Panc1 (cell line): ENCODE data around the gene GRID1. TPM values are rescaled to one million over a fixed set of nuclear protein-coding genes. Genes with fewer than 3 reads are reported as not detected.

Source experiments
- ATAC-seq: fragments of 200-7000 bp; cut with Tn5 transposase; 2 replicates; pipeline ENCODE4 v1.9.1; 2020; ENCODE audit warnings: mild to moderate bottlenecking, moderate library complexity
- BruUV-seq: library from RNA; stranded (reverse); fragments of 400-500 nt; replicated peaks from 2 replicates; lab custom pipeline; 2021; lab: Mats Ljungman, UMichigan
- CTCF ChIA-PET: fragments of 300-600 bp; sonication (Branson Sonifier 250); formaldehyde crosslinking; loops from one replicate; lab custom pipeline; 2022; ENCODE audit warnings: antibody characterized with exemption; lab: Charles Lee
- POLR2A ChIA-PET: fragments of 300-600 bp; sonication (Branson Sonifier 250); formaldehyde crosslinking; loops from one replicate; lab custom pipeline; 2022; ENCODE audit warnings: antibody characterized with exemption; lab: Charles Lee
- DNase-seq: peaks from one replicate; pipeline ENCODE4 v3.0.0-alpha.2; 2010; ENCODE audit warnings: low read depth, low spot score
- H3K27ac ChIP-seq: 2 replicates; pipeline ENCODE4 v1.5.1; 2011; ENCODE audit warnings: mild to moderate bottlenecking, low read length, inconsistent platforms
- H3K27me3 ChIP-seq: fragments of 200-500 bp; sonication (Bioruptor generic); 2 replicates; pipeline ENCODE4 v1.6.0; 2014; ENCODE audit warnings: low read length, inconsistent platforms; ENCODE audit not compliant: control insufficient read depth, insufficient read depth
- H3K36me3 ChIP-seq: fragments of 200-500 bp; sonication (Bioruptor generic); 2 replicates; pipeline ENCODE4 v1.5.1; 2014; ENCODE audit warnings: inconsistent platforms, mild to moderate bottlenecking, low read length, moderate library complexity; ENCODE audit not compliant: control insufficient read depth, insufficient read depth
- H3K4me1 ChIP-seq: 2 replicates; pipeline ENCODE4 v1.5.1; 2011; ENCODE audit warnings: inconsistent platforms, mild to moderate bottlenecking, low read length, moderate library complexity; ENCODE audit not compliant: control insufficient read depth, insufficient read depth
- H3K4me3 ChIP-seq, 2 experiments: 2 replicates each; pipeline ENCODE4 v1.5.1; 2011 to 2012; ENCODE audit warnings: low read depth in 2 of 2, low read length in 2 of 2, mild to moderate bottlenecking in 2 of 2, inconsistent platforms in 1 of 2, moderate library complexity in 1 of 2
- H3K9me3 ChIP-seq: fragments of 200-500 bp; sonication (Bioruptor generic); 2 replicates; pipeline ENCODE4 v1.5.1; 2014; ENCODE audit warnings: low read depth, mild to moderate bottlenecking, inconsistent platforms, low read length, moderate library complexity; ENCODE audit not compliant: control insufficient read depth, insufficient read depth
- POLR2AphosphoS5 ChIP-seq: IDR thresholded peaks from 2 replicates; pipeline ENCODE4 v1.6.1; 2012; ENCODE audit warnings: mild to moderate bottlenecking, low read depth, low read length, moderate library complexity
- REST ChIP-seq, 2 experiments: IDR thresholded peaks; 2 replicates each; pipeline ENCODE4 v1.6.1; 2011 to 2012; ENCODE audit warnings: low read depth in 2 of 2, control low read depth in 1 of 2, low read length in 1 of 2, mild to moderate bottlenecking in 1 of 2, moderate library complexity in 1 of 2; ENCODE audit not compliant: insufficient read depth in 1 of 2
- SIN3A ChIP-seq: IDR thresholded peaks from 2 replicates; pipeline ENCODE4 v1.6.1; 2012; ENCODE audit warnings: low read depth, mild to moderate bottlenecking, low read length, moderate library complexity, borderline replicate concordance; ENCODE audit not compliant: insufficient read depth
- TCF7L2 ChIP-seq: IDR thresholded peaks from 2 replicates; pipeline ENCODE4 v1.6.1; 2011; ENCODE audit warnings: mild to moderate bottlenecking, low read depth, low read length, inconsistent platforms
- in situ Hi-C: cut with HindIII; loops from 2 replicates; pipeline ENCODE4 v1.10.0; 2016; ENCODE audit warnings: low sequenced_read_pairs, low pct_unique_long_range_greater_than_20kb
- intact Hi-C: fragments of 100-400 bp; cut with micrococcal nuclease; formaldehyde crosslinking; loops from one replicate; pipeline ENCODE4 v1.10.0; 2022; ENCODE audit not compliant: unreplicated experiment
- total RNA-seq: library from RNA; stranded (reverse); gene quantifications from one replicate; pipeline ENCODE4 v1.2.1, GENCODE V29; 2021; ENCODE audit not compliant: unreplicated experiment
- TF ChIP-seq, protein P1 (sequence below): fragments of 450-650 bp; IDR thresholded peaks from 2 replicates; pipeline ENCODE4 v1.5.1; 2017; ENCODE audit warnings: mild to moderate bottlenecking

Gene GRID1
- total RNA-seq, 1 experiment from 2014 or later, result 2.3 TPM

DNA sequence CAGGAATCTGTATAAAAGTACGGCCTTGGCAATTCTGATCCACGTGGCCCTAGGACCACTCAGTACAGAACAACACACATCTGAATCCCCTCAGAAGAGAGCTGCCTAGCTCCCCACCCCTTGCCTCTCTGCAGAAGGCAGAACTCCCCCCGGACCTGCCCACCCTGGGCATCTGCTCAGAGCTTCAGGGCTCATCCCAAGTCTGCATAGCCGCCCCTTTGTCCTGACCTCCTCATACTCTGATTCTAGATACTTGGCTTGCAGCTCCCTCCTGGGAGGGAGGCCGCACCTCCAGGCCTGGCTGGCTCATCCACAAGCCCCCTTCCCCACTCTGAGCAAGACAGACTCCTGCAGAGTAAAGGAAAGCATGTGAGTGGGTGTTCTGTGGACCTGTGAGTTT lies 49.6 kb downstream of the GRID1 start:
- ATAC-seq (no peak), DNase-seq (no peak)
- Histone ChIP-seq H3K4me3 (no peak overlapping the region), H3K27ac (no peak overlapping the region), H3K36me3 (no peaks in the 10 kb centered on the region), H3K27me3 (0 out of 2 replicates have a peak, but pooled peaks cover 4% of the 10 kb centered on the region), H3K4me1 (no peaks in the 10 kb centered on the region), H3K9me3 (no peaks in the 10 kb centered on the region)
- no TSS peak for BruUV-seq
- CTCF ChIA-PET, result no interaction called here
- POLR2A ChIA-PET, result no interaction called here
- in situ Hi-C loops (no loop called here), intact Hi-C loops (no loop called here)
- TF ChIP-seq SIN3A (no peak), TCF7L2 (no peak), REST (IDR thresholded peaks at IDR 0.05; ENCODE audit: insufficient read depth in 1 of 2, low read depth in 2 of 2, low read length in 1 of 2) (no peak), POLR2AphosphoS5 (no peak)
- TF ChIP-seq, protein P1, sequence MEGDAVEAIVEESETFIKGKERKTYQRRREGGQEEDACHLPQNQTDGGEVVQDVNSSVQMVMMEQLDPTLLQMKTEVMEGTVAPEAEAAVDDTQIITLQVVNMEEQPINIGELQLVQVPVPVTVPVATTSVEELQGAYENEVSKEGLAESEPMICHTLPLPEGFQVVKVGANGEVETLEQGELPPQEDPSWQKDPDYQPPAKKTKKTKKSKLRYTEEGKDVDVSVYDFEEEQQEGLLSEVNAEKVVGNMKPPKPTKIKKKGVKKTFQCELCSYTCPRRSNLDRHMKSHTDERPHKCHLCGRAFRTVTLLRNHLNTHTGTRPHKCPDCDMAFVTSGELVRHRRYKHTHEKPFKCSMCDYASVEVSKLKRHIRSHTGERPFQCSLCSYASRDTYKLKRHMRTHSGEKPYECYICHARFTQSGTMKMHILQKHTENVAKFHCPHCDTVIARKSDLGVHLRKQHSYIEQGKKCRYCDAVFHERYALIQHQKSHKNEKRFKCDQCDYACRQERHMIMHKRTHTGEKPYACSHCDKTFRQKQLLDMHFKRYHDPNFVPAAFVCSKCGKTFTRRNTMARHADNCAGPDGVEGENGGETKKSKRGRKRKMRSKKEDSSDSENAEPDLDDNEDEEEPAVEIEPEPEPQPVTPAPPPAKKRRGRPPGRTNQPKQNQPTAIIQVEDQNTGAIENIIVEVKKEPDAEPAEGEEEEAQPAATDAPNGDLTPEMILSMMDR, result no peak

DNA sequence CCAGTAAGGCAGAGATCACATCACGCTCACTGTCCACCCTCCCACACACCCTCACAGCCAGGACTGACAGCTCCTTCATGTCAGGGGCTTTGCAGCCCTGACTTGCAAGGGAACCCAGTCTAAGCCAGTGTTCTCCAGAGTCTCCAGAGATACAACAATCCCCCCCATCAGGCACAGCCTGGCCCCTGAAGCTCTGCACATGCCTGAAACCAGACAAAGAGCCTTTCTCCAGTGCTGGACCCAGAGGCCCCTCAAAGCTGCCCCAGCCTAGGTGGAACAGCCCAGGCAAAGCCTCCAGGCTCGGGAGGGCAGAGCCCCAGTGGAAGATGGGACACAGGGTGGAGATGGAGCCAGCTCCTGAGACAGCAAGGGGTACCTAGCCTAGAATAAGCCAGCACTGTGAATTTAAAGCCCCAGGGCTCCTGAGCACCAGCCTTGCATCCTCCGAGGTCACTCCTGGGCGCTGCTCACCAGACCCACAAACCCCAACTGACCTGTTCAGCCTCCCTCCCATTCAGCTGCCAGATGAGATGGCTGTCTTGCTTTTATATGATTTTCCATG lies 50.2 kb downstream of the GRID1 start:
- no peak overlapping the region for H3K27ac ChIP-seq
- ATAC-seq, result no peak
- in situ Hi-C loops, result no loop called here
- CTCF ChIA-PET, result no interaction called here
- TF ChIP-seq TCF7L2 (no peak), SIN3A (no peak), REST (IDR thresholded peaks at IDR 0.05; ENCODE audit: insufficient read depth in 1 of 2, low read depth in 2 of 2, low read length in 1 of 2) (no peak), POLR2AphosphoS5 (no peak)
- TF ChIP-seq, protein P1, result no peak
- no peak overlapping the region for H3K4me3 ChIP-seq
- BruUV-seq, result no TSS peak
- intact Hi-C loops, result no loop called here
- no peaks in the 10 kb centered on the region for H3K36me3 ChIP-seq
- POLR2A ChIA-PET, result no interaction called here
- H3K9me3 ChIP-seq, result no peaks in the 10 kb centered on the region
- no peaks in the 10 kb centered on the region for H3K4me1 ChIP-seq
- DNase-seq, result no peak
- H3K27me3 ChIP-seq, result 0 out of 2 replicates have a peak, but pooled peaks cover 4% of the 10 kb centered on the region
